Prostate gland (tissue), 2 donors: Measurements from ENCODE around the gene JAG2. TPM values are rescaled to one million over a fixed set of nuclear protein-coding genes. Genes with fewer than 3 reads are reported as not detected.

ENCODE experiments used
- DNase-seq: peaks from one replicate; pipeline ENCODE4 v3.0.0-alpha.2; 2019; ENCODE audit warnings: low spot score
- H3K27ac ChIP-seq, 2 donors: fragments of 200-600 bp; sonication (generic); 2 replicates each; pipeline ENCODE4 v1.5.1; 2017 to 2019
- H3K27me3 ChIP-seq: fragments of 200-600 bp; sonication (generic); replicated peaks from 2 replicates; pipeline ENCODE4 v1.5.1; 2019; ENCODE audit not compliant: insufficient read depth
- H3K36me3 ChIP-seq, 2 donors: fragments of 200-600 bp; sonication (generic); 1 replicate in 1 of 2; 2 replicates in 1 of 2; pipeline versions ENCODE4 v1.5.1 to v1.8.1; 2017 to 2019
- H3K4me1 ChIP-seq: fragments of 200-600 bp; sonication (generic); replicated peaks from 2 replicates; pipeline ENCODE4 v1.5.1; 2019
- H3K4me3 ChIP-seq, 2 donors: fragments of 200-600 bp; sonication (generic); 2 replicates each; pipeline ENCODE4 v1.5.1; 2017 to 2019
- H3K9me3 ChIP-seq: fragments of 200-600 bp; sonication (generic); 2 replicates; pipeline ENCODE4 v1.5.1; 2017
- POLR2A ChIP-seq: fragments of 450-650 bp; IDR thresholded peaks from one replicate; pipeline ENCODE4 v1.6.1; 2016; ENCODE audit warnings: antibody characterized with exemption, mild to moderate bottlenecking
- POLR2AphosphoS5 ChIP-seq: sonication (generic); formaldehyde crosslinking; IDR thresholded peaks from one replicate; pipeline ENCODE4 v1.6.1; 2017; ENCODE audit warnings: antibody characterized with exemption
- WGBS: methylation state at CpG from one replicate; pipeline ENCODE4 v1.1.5; 2018; 5-methylcytosine and 5-hydroxymethylcytosine counted together
- intact Hi-C: fragments of 100-400 bp; cut with DNase I; formaldehyde crosslinking; loops from one replicate; pipeline ENCODE4 v1.14.2; 2022
- total RNA-seq, 2 donors: library from RNA; depleted of rRNA; stranded (reverse); fragments of >200 nt; gene quantifications; one replicate each; pipeline ENCODE4 v1.1.0, GENCODE V29; 2016
- TF ChIP-seq, protein P1 (sequence below), 4 experiments: fragments of 200-600 bp in 2 of 4; fragments of 450-650 bp in 2 of 4; sonication (generic) in 2 of 4; IDR thresholded peaks; 1 replicate in 3 of 4; 2 replicates in 1 of 4; pipeline ENCODE4 v1.5.1; 2016 to 2019; ENCODE audit warnings: antibody characterized with exemption in 4 of 4, mild to moderate bottlenecking in 2 of 4, moderate library complexity in 2 of 4

The JAG2 gene
- total RNA-seq, 2 donors from 2014 or later, result 26.8 to 30.5 TPM

DNA sequence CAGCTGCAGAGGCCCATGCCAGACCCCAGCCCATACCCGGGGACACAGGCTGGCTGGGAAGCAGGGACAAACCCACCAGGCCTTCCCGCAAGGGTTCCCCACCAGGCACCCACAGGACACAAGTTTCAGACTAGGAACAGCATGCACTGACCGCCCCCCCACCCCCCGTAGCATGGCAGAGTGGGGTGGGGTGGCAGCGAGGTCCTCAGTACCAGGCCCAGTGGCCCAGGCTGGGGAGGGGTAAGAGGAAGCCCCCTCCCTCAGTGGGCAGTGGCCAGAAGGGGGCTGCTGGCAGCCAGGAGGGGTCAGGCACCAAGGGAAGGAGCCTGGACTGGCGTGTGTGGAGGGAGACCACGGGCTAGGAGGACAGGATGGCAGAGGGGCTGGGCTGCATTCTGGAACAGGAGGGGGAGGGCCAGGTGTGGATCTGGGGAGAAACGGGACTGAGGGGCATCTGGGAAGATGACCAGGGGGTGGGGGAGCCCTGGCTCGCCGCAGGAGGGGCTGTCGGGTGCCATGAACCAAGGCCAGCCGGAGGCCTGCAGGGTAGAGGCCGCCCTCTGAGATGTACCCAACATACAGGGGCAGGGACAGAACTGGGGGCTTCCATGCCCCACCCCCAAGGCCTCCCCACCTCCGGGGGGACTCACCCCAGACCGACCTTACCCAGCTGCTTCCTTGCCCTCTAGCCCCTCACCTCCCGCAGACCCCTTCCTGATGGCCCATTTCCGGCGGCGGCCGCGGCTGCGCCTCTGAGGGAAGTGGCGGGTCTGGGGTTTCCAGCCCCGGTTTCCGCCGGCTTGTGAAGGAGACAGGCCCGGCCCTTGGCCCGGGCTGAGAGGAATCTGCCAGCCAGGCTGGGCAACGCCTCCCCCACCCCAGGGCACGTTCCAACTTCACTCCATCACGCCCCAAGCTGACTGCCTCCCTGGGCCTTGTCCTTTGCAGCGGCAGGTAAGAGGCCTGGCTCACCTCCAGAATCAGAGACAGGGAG, 5.6 kb upstream of the JAG2 start:
- Histone ChIP-seq H3K9me3 (no peaks in the 10 kb centered on the region), H3K27ac (no peak overlapping the region), H3K4me3 (no peak overlapping the region), H3K4me1 (no peaks in the 10 kb centered on the region), H3K36me3 (no peaks in the 10 kb centered on the region), H3K27me3 (no peaks in the 10 kb centered on the region)
- TF ChIP-seq POLR2AphosphoS5 (no peak), POLR2A (no peak)
- TF ChIP-seq, protein P1, sequence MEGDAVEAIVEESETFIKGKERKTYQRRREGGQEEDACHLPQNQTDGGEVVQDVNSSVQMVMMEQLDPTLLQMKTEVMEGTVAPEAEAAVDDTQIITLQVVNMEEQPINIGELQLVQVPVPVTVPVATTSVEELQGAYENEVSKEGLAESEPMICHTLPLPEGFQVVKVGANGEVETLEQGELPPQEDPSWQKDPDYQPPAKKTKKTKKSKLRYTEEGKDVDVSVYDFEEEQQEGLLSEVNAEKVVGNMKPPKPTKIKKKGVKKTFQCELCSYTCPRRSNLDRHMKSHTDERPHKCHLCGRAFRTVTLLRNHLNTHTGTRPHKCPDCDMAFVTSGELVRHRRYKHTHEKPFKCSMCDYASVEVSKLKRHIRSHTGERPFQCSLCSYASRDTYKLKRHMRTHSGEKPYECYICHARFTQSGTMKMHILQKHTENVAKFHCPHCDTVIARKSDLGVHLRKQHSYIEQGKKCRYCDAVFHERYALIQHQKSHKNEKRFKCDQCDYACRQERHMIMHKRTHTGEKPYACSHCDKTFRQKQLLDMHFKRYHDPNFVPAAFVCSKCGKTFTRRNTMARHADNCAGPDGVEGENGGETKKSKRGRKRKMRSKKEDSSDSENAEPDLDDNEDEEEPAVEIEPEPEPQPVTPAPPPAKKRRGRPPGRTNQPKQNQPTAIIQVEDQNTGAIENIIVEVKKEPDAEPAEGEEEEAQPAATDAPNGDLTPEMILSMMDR (IDR thresholded peaks at IDR 0.05), result no peak
- 57% methylated on average over 31 of the region's 32 CpGs for WGBS
- intact Hi-C loops, result no loop called here
- no peak for DNase-seq

GRCh38 chr14:105173145-105173544, 4.6 kb upstream of the JAG2 start:
- WGBS, result 94% methylated on average over 13 of the region's 13 CpGs
- TF ChIP-seq POLR2AphosphoS5 (no peak), POLR2A (no peak)
- TF ChIP-seq, protein P1 (IDR thresholded peaks at IDR 0.05), result no peak

DNA sequence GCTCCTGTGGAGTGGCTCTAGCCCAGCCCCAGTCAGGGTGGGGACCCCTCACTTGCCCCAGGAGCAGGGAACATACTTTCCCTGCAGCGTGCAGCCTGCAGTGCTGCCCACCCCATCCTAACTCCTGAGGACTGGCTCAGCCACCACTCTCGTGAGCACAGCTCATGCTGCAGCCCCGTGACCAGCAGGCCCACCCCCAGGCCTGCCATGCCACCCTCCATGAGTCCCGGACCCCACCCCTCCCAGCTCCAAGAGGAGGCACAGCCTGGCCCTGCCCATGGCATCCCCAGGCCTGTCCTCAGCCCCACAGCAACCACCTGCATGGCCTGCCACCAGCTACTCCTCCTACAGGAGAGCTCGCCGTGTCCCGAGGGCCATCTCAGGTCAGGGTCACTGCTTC, 3.9 kb upstream of the JAG2 start:
- Histone ChIP-seq H3K9me3 (no peaks in the 10 kb centered on the region), H3K27ac (no peak overlapping the region), H3K27me3 (no peaks in the 10 kb centered on the region), H3K4me3 (no peak overlapping the region), H3K36me3 (no peaks in the 10 kb centered on the region), H3K4me1 (no peaks in the 10 kb centered on the region)
- intact Hi-C loops, result no loop called here
- WGBS, result 77% methylated on average over 5 of the region's 7 CpGs
- TF ChIP-seq POLR2AphosphoS5 (no peak), POLR2A (no peak)
- TF ChIP-seq, protein P1 (IDR thresholded peaks at IDR 0.05), result no peak
- no peak for DNase-seq

More at GRCh38 chr14:105173145-105173544, 4.6 kb upstream of the JAG2 start:
- Histone ChIP-seq H3K9me3 (no peaks in the 10 kb centered on the region), H3K4me1 (no peaks in the 10 kb centered on the region), H3K36me3 (no peaks in the 10 kb centered on the region), H3K4me3 (no peak overlapping the region), H3K27ac (no peak overlapping the region), H3K27me3 (no peaks in the 10 kb centered on the region)
- intact Hi-C loops, result no loop called here
- no peak for DNase-seq

- Histone ChIP-seq H3K36me3 (no peaks in the 10 kb centered on the region), H3K4me1 (no peaks in the 10 kb centered on the region), H3K27me3 (no peaks in the 10 kb centered on the region), H3K27ac (peak overlapping the region in 1 of 2 donors; percentile 11), H3K9me3 (no peaks in the 10 kb centered on the region), H3K4me3 (no peak overlapping the region)
- WGBS, result 31% methylated on average over 18 of the region's 19 CpGs
- intact Hi-C loops, result no loop called here
- DNase-seq, result no peak
- TF ChIP-seq, protein P1 (IDR thresholded peaks at IDR 0.05), result no peak
- TF ChIP-seq POLR2AphosphoS5 (no peak), POLR2A (no peak)
Observed at GRCh38 chr14:105171004-105171673, 2.6 kb upstream of the JAG2 start.
